Prostate gland (tissue), 2 donors: ENCODE results near the gene LRP2BP. TPM values are rescaled to one million over a fixed set of nuclear protein-coding genes. Genes with fewer than 3 reads are reported as not detected.
"Not testable (repeated sequence)": the region's sequence is repeated elsewhere in the genome, so short reads cannot be mapped to it uniquely, and the experiment has no call there.

Experiments
- DNase-seq: peaks from one replicate; pipeline ENCODE4 v3.0.0-alpha.2; 2019; ENCODE audit warnings: low spot score
- H3K27ac ChIP-seq, 2 donors: fragments of 200-600 bp; sonication (generic); 2 replicates each; pipeline ENCODE4 v1.5.1; 2017 to 2019
- H3K27me3 ChIP-seq: fragments of 200-600 bp; sonication (generic); replicated peaks from 2 replicates; pipeline ENCODE4 v1.5.1; 2019; ENCODE audit not compliant: insufficient read depth
- H3K36me3 ChIP-seq, 2 donors: fragments of 200-600 bp; sonication (generic); 1 replicate in 1 of 2; 2 replicates in 1 of 2; pipeline versions ENCODE4 v1.5.1 to v1.8.1; 2017 to 2019
- H3K4me1 ChIP-seq: fragments of 200-600 bp; sonication (generic); replicated peaks from 2 replicates; pipeline ENCODE4 v1.5.1; 2019
- H3K4me3 ChIP-seq, 2 donors: fragments of 200-600 bp; sonication (generic); 2 replicates each; pipeline ENCODE4 v1.5.1; 2017 to 2019
- H3K9me3 ChIP-seq: fragments of 200-600 bp; sonication (generic); 2 replicates; pipeline ENCODE4 v1.5.1; 2017
- POLR2A ChIP-seq: fragments of 450-650 bp; IDR thresholded peaks from one replicate; pipeline ENCODE4 v1.6.1; 2016; ENCODE audit warnings: antibody characterized with exemption, mild to moderate bottlenecking
- POLR2AphosphoS5 ChIP-seq: sonication (generic); formaldehyde crosslinking; IDR thresholded peaks from one replicate; pipeline ENCODE4 v1.6.1; 2017; ENCODE audit warnings: antibody characterized with exemption
- WGBS: methylation state at CpG from one replicate; pipeline ENCODE4 v1.1.5; 2018; 5-methylcytosine and 5-hydroxymethylcytosine counted together
- intact Hi-C: fragments of 100-400 bp; cut with DNase I; formaldehyde crosslinking; loops from one replicate; pipeline ENCODE4 v1.14.2; 2022
- small RNA-seq, 2 donors: library from RNA; depleted of rRNA; stranded (forward); fragments of <200 nt; gene quantifications; one replicate each; pipeline ENCODE3, GENCODE V24; 2016
- total RNA-seq, 2 donors: library from RNA; depleted of rRNA; stranded (reverse); fragments of >200 nt; gene quantifications; one replicate each; pipeline ENCODE4 v1.1.0, GENCODE V29; 2016
- TF ChIP-seq, protein P1 (sequence below), 4 experiments: fragments of 200-600 bp in 2 of 4; fragments of 450-650 bp in 2 of 4; sonication (generic) in 2 of 4; IDR thresholded peaks; 1 replicate in 3 of 4; 2 replicates in 1 of 4; pipeline ENCODE4 v1.5.1; 2016 to 2019; ENCODE audit warnings: antibody characterized with exemption in 4 of 4, mild to moderate bottlenecking in 2 of 4, moderate library complexity in 2 of 4

LRP2BP gene
- total RNA-seq, 2 donors from 2014 or later, result 0.32 to 1.4 TPM

DNA sequence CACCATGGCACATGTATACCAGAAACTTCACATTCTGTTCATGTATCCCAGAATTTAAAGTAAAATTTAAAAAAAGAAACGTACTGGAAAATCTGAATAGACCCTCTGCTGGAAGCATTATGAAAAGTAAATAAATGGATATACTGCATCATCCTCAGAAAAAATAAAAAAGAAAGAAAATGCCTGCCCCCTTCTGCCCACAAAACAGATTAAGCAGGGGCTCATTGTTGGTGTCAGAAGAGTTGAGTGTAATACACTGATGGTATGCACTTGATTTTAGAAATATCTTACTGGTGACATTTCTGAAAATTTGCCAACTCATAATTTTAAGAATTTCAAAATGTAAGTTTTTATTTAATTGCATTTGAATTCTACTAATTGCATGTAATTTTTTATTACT is 77.8 kb downstream of the LRP2BP start:
- WGBS, result 92% methylated on average over 1 of the region's 1 CpG
- TF ChIP-seq, protein P1, sequence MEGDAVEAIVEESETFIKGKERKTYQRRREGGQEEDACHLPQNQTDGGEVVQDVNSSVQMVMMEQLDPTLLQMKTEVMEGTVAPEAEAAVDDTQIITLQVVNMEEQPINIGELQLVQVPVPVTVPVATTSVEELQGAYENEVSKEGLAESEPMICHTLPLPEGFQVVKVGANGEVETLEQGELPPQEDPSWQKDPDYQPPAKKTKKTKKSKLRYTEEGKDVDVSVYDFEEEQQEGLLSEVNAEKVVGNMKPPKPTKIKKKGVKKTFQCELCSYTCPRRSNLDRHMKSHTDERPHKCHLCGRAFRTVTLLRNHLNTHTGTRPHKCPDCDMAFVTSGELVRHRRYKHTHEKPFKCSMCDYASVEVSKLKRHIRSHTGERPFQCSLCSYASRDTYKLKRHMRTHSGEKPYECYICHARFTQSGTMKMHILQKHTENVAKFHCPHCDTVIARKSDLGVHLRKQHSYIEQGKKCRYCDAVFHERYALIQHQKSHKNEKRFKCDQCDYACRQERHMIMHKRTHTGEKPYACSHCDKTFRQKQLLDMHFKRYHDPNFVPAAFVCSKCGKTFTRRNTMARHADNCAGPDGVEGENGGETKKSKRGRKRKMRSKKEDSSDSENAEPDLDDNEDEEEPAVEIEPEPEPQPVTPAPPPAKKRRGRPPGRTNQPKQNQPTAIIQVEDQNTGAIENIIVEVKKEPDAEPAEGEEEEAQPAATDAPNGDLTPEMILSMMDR (IDR thresholded peaks at IDR 0.05), result no peak
- no peak for TF ChIP-seq POLR2AphosphoS5
- TF ChIP-seq POLR2A, result no peak
- H3K4me1 ChIP-seq, result peaks cover 2% of the 10 kb centered on the region
- intact Hi-C loops, result no loop called here
- no peaks in the 10 kb centered on the region for H3K27me3 ChIP-seq
- H3K36me3 ChIP-seq, result no peaks in the 10 kb centered on the region
- no peak overlapping the region for H3K27ac ChIP-seq
- DNase-seq, result no peak
- no peaks in the 10 kb centered on the region for H3K9me3 ChIP-seq
- no peak overlapping the region for H3K4me3 ChIP-seq

DNA sequence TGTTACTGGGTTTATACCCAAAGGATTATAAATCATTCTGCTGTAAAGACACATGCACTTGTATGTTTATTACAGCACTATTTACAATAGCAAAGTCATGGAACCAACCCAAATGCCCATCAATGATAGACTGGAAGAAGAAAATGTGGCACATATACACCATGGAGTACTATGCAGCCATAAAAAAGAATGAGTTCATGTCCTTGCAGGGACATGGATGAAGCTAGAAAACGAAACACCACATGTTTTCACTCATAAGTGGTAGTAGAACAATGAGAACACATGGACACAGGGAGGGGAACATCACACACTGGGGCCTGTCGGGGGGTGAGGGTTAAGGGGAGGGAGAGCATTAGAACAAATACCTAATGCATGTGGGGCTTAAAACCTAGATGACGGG is 78.3 kb downstream of the LRP2BP start:
- H3K9me3 ChIP-seq, H3K4me3 ChIP-seq, H3K27me3 ChIP-seq, H3K36me3 ChIP-seq, H3K4me1 ChIP-seq, intact Hi-C loops, DNase-seq, H3K27ac ChIP-seq: not testable (repeated sequence)
- WGBS, result 83% methylated on average over 3 of the region's 3 CpGs

Small RNA genes lying within 50 kb of the gene (small RNA-seq; reads per million reads assigned to genes)
- 0 reads per million in 2 donors for gene RF00019

Other genes starting within 250 kb of the LRP2BP start
- gene CFAP97, start 191.9 kb downstream of the LRP2BP start, total RNA-seq, result 10 to 100 TPM; 28.9 to 35.2 TPM
- gene SNX25, start 186.3 kb downstream of the LRP2BP start, total RNA-seq, result 10 to 100 TPM; 26.4 to 49.5 TPM
- gene ANKRD37, start 917 bp upstream of the LRP2BP start, total RNA-seq, result 10 to 100 TPM; 17.7 to 19.0 TPM
- 10 to 100 TPM; 32.1 to 42.7 TPM for gene UFSP2, start 30.0 kb upstream of the LRP2BP start, total RNA-seq
- 10 to 100 TPM in 1 of 2 donors, 1 to 10 TPM in 1; 2.8 to 10.3 TPM for gene CCDC110, start 75.8 kb upstream of the LRP2BP start, total RNA-seq
- 100 to 1,000 TPM in 1 of 2 donors, 10 to 100 TPM in 1; 78.7 to 139 TPM for gene PDLIM3, start 139.6 kb upstream of the LRP2BP start, total RNA-seq